GM21717 (cell line): ENCODE results near the gene FXR2.
A peak's percentile ranks its signal among the peaks of the same experiment; 100 is the strongest.

Experiments
- ATAC-seq: cut with Tn5 transposase; IDR thresholded peaks from one replicate; pipeline ENCODE4 v1.9.1; 2021; ENCODE audit warnings: mild to moderate bottlenecking, moderate library complexity; ENCODE audit not compliant: unreplicated experiment

The FXR2 gene

DNA sequence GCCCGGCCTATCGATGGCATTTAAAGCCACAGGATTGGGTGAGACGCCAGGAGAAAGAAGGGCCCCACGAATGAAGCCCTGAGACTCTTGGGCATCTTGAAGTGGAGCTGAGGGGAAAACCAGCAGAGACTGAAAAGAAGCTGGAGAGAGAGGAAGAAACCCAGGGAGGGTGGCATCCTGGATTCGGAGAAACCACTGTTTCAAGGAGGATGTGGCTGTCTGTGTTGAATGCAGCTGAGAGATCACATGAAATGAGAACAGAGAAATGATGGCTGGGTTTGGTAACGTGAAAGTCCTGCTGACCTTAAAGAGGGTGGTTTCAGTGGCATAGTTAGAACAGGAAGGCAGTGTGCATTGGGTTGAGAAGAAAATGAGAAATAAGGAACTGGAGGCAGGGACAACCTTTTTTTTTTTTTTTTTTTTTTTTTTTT, 62.1 kb downstream of the FXR2 start:
- peak; percentile 52 for ATAC-seq

DNA sequence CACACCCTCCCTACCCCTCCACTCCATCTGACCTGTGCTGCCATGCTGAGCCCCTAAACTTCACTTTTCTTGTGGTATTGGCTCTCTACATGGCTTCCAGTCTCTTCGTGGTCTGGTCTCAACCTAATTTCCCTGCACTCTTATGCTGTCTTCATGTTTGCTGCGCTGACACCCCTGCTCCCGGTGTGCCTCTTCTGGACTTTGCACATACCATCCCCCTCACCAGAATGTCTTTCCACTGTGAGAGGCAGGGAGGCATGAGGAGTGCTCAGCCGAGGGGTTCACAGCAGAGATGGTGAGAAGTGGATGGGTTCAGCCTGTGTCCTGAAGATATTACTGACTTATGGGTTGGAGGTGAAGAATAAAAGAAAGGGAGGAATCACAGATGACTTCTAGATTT, 63.3 kb downstream of the FXR2 start:
- no peak for ATAC-seq

DNA sequence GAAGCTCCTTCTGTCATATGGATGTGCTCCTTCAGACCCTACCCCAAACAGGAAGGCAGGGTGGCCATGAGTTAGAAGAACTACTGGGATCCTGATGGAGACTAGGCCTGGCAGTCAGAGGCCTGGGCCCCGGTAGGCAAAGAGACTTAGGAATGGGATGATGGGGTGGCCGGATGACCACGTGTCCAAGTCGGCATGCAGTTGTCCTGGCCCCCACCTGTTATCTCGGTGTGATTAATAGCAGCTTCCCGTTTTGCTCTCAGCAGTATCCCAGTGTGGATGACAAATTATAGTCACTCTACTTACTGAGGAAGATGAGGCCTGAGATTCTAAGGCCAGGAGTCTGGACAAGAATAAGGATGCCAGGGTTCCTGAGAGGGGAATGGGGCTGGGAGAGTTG, 64.4 kb downstream of the FXR2 start:
- no peak for ATAC-seq

DNA sequence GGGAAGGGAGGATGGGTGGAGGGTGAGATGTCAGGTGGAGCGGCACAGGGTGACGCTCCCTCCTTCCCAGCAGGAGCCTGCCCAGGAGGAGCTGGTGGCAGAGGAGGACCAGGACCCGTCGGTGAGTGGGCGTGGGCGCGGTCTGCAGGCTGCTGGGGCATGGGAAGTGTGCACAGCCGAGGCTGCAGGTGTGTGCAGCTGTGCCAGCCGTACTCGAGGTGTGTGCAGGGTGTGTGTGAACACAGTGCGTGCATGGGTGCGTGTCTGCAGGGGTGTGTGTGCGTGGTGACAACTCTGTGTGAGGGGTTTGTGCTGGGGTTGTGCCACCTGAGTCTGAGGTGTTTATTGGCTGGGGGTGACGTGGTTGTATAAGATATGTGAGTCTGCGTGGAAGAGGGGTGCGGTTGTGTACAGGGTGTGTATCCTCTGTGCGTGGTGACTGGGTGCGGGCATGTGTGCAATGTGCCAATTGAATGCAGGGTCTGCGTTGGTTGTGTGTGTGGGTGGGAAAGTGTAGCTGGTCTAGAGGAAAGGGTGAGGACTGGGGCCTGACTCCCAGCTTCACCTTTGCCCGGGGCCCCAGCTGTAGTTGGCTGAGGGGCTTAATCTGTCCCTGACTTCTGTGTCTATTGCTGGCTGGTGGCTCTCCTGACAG, 65.2 kb downstream of the FXR2 start:
- no peak for ATAC-seq

DNA sequence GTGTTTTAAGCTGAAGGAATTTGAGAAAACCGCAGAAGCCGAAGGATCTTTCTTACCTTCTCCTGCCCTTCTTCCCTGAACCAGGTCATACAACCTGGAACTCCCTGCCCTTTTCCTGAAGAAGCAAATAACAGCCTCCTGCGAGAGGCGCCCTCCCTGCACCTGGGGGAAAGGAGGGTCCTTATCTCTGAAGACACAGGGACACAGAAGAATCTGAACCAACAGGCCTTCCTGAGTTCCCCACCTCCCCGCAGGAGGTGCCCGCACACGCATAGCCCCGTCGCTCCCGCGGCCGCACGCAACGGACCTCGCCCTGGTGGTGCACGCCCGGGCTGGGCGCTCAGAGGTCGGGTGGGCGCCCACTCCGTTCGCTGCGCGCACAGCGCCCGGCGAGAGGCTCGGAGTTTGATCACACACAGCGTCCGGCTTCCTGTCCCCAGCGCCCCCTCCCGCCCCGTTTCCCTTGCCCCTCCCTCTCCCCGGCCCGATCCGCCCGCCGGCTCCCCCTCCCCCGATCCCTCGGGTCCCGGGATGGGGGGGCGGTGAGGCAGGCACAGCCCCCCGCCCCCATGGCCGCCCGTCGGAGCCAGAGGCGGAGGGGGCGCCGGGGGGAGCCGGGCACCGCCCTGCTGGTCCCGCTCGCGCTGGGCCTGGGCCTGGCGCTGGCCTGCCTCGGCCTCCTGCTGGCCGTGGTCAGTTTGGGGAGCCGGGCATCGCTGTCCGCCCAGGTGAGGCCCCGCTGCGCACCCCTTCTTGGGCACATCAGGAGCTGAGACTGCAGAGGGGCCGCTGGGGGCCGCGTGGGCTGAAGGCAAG, 65.9 kb downstream of the FXR2 start, which contains the start of gene TNFSF12:
Gene TNFSF12 (plus strand): TSS at position 474 of the 816 bp plus-strand sequence. CDS start 96 bp downstream, at position 570.
- ATAC-seq: no peak

DNA sequence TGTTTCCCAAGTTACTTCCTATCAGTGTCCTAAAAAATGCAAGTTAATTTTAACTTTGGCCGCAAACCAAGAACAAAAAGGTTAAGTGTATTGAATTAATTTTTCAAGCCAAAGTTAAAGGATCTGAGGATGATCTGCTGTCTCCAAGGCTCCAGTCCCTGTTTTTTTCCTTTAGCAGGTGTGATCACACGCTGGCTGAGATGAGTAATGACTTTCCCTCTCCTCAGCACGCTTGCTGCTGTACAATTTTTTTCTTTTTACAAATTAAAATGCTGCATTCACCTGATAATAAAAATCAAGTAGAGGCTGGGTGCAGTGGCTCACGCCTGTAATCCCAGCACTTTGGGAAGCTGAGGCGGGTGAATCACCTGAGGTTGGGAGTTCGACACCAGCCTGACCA, 69.8 kb downstream of the FXR2 start:
- no peak for ATAC-seq
